SK-N-MC (cell line): ENCODE measurements around the gene KRTAP10-7.
"Not testable (repeated sequence)": the region's sequence is repeated elsewhere in the genome, so short reads cannot be mapped to it uniquely, and the experiment has no call there.

Experiments used
- DNase-seq: peaks from one replicate; pipeline ENCODE4 v3.0.0-alpha.2; 2011; ENCODE audit warnings: low read depth, low spot score
- H3K27ac ChIP-seq: fragments of 200-600 bp; sonication (generic); 2 replicates; pipeline ENCODE4 v1.5.1; 2016; ENCODE audit warnings: mixed run types
- H3K36me3 ChIP-seq: fragments of 200-600 bp; sonication (generic); 2 replicates; pipeline ENCODE4 v1.6.1; 2017; ENCODE audit warnings: antibody characterized with exemption, low read length, mixed read lengths; ENCODE audit not compliant: insufficient read depth
- H3K4me3 ChIP-seq: fragments of 200-600 bp; sonication (generic); 2 replicates; pipeline ENCODE4 v1.5.1; 2016
- H3K9ac ChIP-seq: fragments of 200-600 bp; sonication (generic); 2 replicates; pipeline ENCODE4 v1.8.0; 2017; ENCODE audit warnings: mixed run types, mixed read lengths; ENCODE audit not compliant: insufficient read length
- H3K9me3 ChIP-seq: fragments of 200-600 bp; sonication (generic); 2 replicates; pipeline ENCODE4 v1.6.1; 2017; ENCODE audit warnings: low read depth, mild to moderate bottlenecking, antibody characterized with exemption, low read length, moderate library complexity, mixed read lengths
- EZH2 ChIP-seq: fragments of 200-600 bp; sonication (generic); IDR thresholded peaks from one replicate; pipeline ENCODE4 v1.6.1; 2017; ENCODE audit warnings: antibody characterized with exemption
- FOXP2 ChIP-seq: optimal IDR thresholded peaks from 2 replicates; pipeline ENCODE3; 2011; ENCODE audit warnings: mild to moderate bottlenecking, moderate library complexity; ENCODE audit not compliant: insufficient read depth; ENCODE audit errors: extremely low read length, control extremely low read depth
- POLR2AphosphoS5 ChIP-seq: IDR thresholded peaks from 2 replicates; pipeline ENCODE4 v1.6.1; 2012; ENCODE audit warnings: mild to moderate bottlenecking, low read depth, low read length, borderline replicate concordance

KRTAP10-7 gene

GRCh38 chr21:44557491-44558328 is 42.7 kb upstream of the KRTAP10-7 start:
- no peak for TF ChIP-seq EZH2
- no peak for TF ChIP-seq FOXP2
- no peak for TF ChIP-seq POLR2AphosphoS5
- H3K4me3 ChIP-seq = no peak overlapping the region
- H3K9me3 ChIP-seq = peaks cover 2% of the 10 kb centered on the region; the same call in 1 of the 2 replicates
- no peak overlapping the region for H3K9ac ChIP-seq
- H3K27ac ChIP-seq = no peak overlapping the region
- 0 out of 2 replicates have a peak, but pooled peaks cover 2% of the 10 kb centered on the region for H3K36me3 ChIP-seq
- no peak for DNase-seq

DNA sequence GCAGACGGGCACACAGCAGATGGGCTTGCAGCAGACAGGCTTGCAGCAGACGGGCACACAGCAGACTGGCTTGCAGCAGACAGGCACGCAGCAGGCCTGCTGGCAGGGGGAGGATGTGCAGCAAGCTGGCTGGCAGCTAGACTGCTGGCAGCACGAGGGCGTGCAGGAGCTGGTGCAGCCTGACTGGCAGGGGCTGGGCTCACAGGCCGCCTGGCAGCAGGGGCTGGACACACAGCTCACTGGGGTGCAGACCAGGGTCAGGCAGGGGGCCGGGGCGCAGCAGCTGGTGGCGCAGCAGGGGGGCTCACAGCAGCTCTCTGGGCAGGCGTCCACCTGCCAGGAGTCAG is 42.1 kb upstream of the KRTAP10-7 start:
- DNase-seq, H3K9ac ChIP-seq, H3K9me3 ChIP-seq, H3K27ac ChIP-seq, H3K36me3 ChIP-seq, H3K4me3 ChIP-seq: not testable (repeated sequence)

DNA sequence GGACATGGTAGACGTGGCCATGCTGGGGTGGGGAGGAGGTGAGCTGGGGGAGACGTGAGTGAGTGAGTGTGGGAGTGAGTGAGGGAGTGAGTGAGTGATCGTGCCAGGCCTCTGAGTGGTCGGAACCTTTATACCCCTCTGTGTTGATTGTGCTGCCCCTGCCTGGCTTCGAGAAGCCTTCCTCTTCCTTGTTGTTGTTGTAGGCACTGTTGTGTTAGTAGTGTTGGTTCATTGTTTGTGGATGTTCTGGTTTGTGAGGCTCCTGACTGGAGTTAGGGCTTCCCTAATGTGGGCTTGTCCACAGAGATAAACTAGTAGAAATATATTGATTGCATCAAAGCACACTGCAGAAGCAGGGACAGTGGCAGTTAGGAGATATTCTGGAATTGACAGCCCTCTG is 41.7 kb upstream of the KRTAP10-7 start, which contains the start of gene KRTAP10-3:
KRTAP10-3 (minus strand) TSS at position 101 of the 400 bp plus-strand sequence; CDS start at position 21, 80 bp downstream.
- no peak for TF ChIP-seq FOXP2
- no peak for TF ChIP-seq EZH2
- no peak for TF ChIP-seq POLR2AphosphoS5
- Histone ChIP-seq H3K9me3 (peaks cover 3% of the 10 kb centered on the region; the same call in 1 of the 2 replicates), H3K27ac (no peak within 1 kb of the TSS), H3K9ac (no peak within 1 kb of the TSS), H3K36me3 (peaks cover 9% of the 10 kb centered on the region), H3K4me3 (no peak within 1 kb of the TSS)
- no peak for DNase-seq

GRCh38 chr21:44564099-44564498 is 36.3 kb upstream of the KRTAP10-7 start:
- Histone ChIP-seq H3K9ac (no peak overlapping the region), H3K4me3 (no peak overlapping the region), H3K36me3 (peaks cover 37% of the 10 kb centered on the region), H3K9me3 (peaks cover 8% of the 10 kb centered on the region; the same call in 1 of the 2 replicates), H3K27ac (no peak overlapping the region)
- TF ChIP-seq FOXP2 (no peak), EZH2 (no peak), POLR2AphosphoS5 (no peak)
- DNase-seq = no peak

DNA sequence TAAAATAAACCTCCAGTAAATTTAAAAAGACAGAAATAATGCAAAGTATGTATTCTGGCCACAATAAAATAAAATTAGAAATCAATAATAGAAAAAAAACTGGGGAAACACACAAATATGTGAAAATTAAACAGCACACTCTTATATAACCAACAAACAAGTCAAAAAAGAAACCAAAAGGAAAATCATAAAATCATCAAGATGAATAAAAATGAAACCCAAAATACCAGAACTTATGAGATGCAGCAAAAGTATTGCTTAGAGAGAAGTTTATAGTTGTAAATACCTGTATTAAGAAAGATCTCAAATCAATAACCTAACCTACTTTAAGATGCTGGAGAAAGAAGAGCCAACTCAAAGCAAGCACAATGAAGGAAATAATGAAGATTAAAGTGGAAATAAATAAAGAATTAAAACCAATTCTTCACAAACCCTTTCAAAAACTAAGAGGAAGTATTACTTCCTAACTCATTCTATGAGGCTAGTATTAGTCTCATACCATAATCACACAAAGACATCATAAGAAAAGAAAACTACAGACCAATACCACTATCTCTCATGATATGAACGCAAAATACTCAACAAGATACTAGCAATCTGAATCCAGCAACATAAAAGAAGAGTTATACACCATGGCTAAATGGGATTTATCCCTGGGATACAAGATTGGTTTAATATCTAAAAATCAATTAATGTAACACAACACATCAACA is 35.4 kb upstream of the KRTAP10-7 start:
- H3K27ac ChIP-seq = no peak overlapping the region
- H3K36me3 ChIP-seq = peaks cover 37% of the 10 kb centered on the region
- no peak overlapping the region for H3K9ac ChIP-seq
- TF ChIP-seq POLR2AphosphoS5 (no peak), EZH2 (no peak), FOXP2 (no peak)
- H3K4me3 ChIP-seq = no peak overlapping the region
- DNase-seq = no peak
- H3K9me3 ChIP-seq = peaks cover 8% of the 10 kb centered on the region; the same call in 1 of the 2 replicates

- no peak overlapping the region for H3K9ac ChIP-seq
- no peak overlapping the region for H3K27ac ChIP-seq
- no peak for DNase-seq
- no peak overlapping the region for H3K4me3 ChIP-seq
- TF ChIP-seq FOXP2 = no peak
- TF ChIP-seq POLR2AphosphoS5 = no peak
- TF ChIP-seq EZH2 = no peak
- H3K9me3 ChIP-seq = peaks cover 8% of the 10 kb centered on the region; the same call in 1 of the 2 replicates
- peaks cover 37% of the 10 kb centered on the region for H3K36me3 ChIP-seq
Observed at GRCh38 chr21:44566403-44566802, 34.0 kb upstream of the KRTAP10-7 start.

DNA sequence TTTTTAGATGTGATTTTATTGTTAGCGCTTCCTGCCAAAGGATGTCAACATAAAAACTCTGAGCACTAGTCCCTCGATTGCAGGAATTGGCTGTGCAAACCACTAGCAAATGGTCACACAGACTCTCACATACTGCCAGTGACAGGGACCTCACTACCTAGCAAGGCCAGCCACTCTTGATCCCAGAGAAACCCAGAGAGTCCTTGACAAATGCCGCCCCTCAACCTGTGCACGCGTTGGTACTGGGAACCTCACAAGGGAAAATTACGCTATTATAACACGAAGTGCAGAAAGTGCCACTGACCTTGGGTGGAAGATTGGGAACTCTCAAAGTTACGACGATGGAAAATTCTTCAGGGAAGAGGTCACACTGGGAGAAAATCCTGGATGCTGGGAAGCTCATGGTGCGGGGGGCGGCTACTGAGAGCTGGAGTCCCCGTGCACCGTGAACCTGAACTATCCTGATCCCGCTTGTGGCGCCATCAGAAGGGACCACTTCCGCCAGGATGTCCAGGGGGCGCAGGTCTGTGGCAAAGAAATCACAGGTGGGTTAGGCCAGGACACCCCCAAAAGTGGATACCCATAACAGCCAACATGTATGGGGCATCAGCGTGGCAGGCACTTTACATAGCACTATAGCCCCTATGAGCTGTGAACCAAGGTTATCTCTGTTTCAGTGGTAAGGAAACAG is 32.8 kb upstream of the KRTAP10-7 start:
- no peak for DNase-seq
- H3K36me3 ChIP-seq = peaks cover 36% of the 10 kb centered on the region
- H3K4me3 ChIP-seq = no peak overlapping the region
- no peak overlapping the region for H3K27ac ChIP-seq
- TF ChIP-seq FOXP2 = no peak
- TF ChIP-seq POLR2AphosphoS5 = no peak
- TF ChIP-seq EZH2 = no peak
- H3K9ac ChIP-seq = no peak overlapping the region
- H3K9me3 ChIP-seq = peaks cover 6% of the 10 kb centered on the region; the same call in 1 of the 2 replicates

DNA sequence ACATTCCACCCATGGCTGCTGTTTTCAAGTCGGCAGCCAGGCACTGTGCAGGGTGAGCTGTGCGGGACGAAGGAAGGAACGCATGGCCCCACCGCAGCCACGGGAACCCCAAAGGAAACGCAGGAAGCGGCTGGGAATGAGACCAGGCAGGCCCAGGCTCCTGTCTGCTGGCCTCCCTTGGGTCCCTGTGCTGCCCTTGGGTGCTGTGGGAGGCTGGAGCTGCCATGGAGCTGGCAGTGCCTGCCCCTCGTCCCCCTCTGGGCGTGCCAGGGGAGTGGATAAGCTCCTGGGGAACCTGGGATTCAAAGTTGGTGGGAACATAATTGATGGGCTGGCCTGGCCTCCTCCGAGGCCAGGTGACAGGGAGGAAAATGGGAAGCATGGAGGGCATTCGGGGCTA is 32.1 kb upstream of the KRTAP10-7 start:
- Histone ChIP-seq H3K9ac (no peak overlapping the region), H3K4me3 (no peak overlapping the region), H3K27ac (no peak overlapping the region), H3K9me3 (peaks cover 5% of the 10 kb centered on the region; the same call in 1 of the 2 replicates), H3K36me3 (peaks cover 32% of the 10 kb centered on the region)
- no peak for TF ChIP-seq FOXP2
- TF ChIP-seq POLR2AphosphoS5 = no peak
- no peak for TF ChIP-seq EZH2
- DNase-seq = no peak
